IPS-20b (cell line): ENCODE measurements around the gene GABRR1.
A peak's percentile ranks its signal among the peaks of the same experiment; 100 is the strongest.
"Not testable (repeated sequence)": the region's sequence is repeated elsewhere in the genome, so short reads cannot be mapped to it uniquely, and the experiment has no call there.

Source experiments
- H3K27ac ChIP-seq: one replicate; pipeline ENCODE4 v1.5.1; 2013; ENCODE audit warnings: low read length
- H3K27me3 ChIP-seq: 2 replicates; pipeline ENCODE4 v1.6.1; 2013; ENCODE audit warnings: mild to moderate bottlenecking, low read length, inconsistent platforms; ENCODE audit not compliant: insufficient read depth
- H3K36me3 ChIP-seq: 2 replicates; pipeline ENCODE4 v1.6.1; 2013; ENCODE audit warnings: low read depth, mild to moderate bottlenecking, inconsistent platforms, low read length, moderate library complexity; ENCODE audit not compliant: insufficient read depth
- H3K4me1 ChIP-seq: 2 replicates; pipeline ENCODE4 v1.6.1; 2013; ENCODE audit warnings: mild to moderate bottlenecking, control low read depth, inconsistent platforms, low read length, moderate library complexity; ENCODE audit not compliant: insufficient read depth
- H3K4me3 ChIP-seq: 2 replicates; pipeline ENCODE4 v1.5.1; 2013; ENCODE audit warnings: mild to moderate bottlenecking, low read length, inconsistent platforms
- H3K9ac ChIP-seq: 2 replicates; pipeline ENCODE4 v1.6.1; 2013; ENCODE audit warnings: low read depth, mild to moderate bottlenecking, inconsistent platforms, low read length, moderate library complexity
- H3K9me3 ChIP-seq: 2 replicates; pipeline ENCODE4 v1.6.1; 2013; ENCODE audit warnings: mild to moderate bottlenecking, low read depth, low read length, inconsistent platforms; ENCODE audit not compliant: insufficient read depth

GABRR1 gene

DNA sequence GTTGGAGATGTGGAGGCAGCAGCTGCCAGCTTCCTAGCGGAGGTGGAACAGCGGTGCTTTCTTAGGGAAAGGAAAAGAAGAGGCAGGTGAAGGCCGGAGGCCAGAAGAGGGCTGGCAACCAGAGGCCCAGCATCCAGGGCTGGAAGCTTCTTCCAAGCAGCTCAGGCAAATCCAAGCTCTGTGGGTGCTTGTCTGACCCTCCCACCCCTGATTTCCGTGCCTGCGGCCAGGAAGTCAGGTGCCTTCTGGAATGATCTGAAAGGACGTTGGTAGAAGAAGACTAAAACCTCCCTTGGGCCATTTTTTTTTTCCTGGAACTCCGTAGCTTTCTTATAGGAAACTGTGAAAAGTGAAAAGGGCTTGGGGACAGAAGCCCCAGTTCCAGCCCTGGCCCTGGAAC is 33.1 kb upstream of the GABRR1 start:
- Histone ChIP-seq H3K9me3 (no peaks in the 10 kb centered on the region), H3K36me3 (no peaks in the 10 kb centered on the region), H3K4me1 (no peaks in the 10 kb centered on the region), H3K9ac (no peak overlapping the region), H3K27ac (no peak overlapping the region), H3K27me3 (peaks cover 5% of the 10 kb centered on the region; the same call in 1 of the 2 replicates), H3K4me3 (no peak overlapping the region)

DNA sequence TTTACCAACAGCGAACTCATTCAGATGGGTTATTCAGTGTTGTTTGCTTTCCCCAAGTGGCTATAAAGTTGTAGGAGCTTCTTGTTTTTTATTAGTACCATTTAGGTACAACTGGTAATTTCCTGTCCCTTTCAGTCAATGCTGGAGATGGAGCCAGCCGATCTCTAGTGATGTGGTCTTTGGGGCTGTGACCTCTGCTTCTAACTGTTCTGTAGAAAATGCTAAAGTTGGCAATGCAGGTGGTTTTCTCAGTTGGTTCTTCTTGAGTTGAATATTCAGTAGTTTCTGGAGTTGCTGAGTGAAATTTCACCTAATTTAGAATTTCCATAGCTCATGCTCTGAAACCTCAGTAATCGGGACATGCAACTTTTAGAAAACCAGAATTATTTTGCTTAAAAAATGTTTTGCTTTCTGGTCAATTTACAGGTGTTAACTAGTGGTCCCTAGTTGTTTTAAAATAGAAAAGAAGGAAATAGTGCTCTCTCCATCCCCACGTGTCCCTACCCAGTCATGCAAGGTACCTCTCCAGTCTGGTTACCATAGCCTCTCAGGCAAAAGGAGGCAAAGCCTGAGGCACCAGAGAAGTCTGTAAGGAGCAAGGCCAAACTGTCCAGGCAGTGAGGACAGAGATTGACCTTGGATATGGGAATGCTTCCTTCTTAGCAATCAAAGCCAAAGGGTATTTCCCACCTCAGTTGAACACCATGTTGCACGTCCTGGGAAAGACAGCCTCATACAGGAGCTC is 27.3 kb upstream of the GABRR1 start:
- no peaks in the 10 kb centered on the region for H3K36me3 ChIP-seq
- H3K27me3 ChIP-seq, result peaks cover 16% of the 10 kb centered on the region; the same call in 1 of the 2 replicates
- H3K4me1 ChIP-seq, result peaks cover 21% of the 10 kb centered on the region; the same call in 1 of the 2 replicates
- H3K4me3 ChIP-seq, result no peak overlapping the region
- no peaks in the 10 kb centered on the region for H3K9me3 ChIP-seq
- no peak overlapping the region for H3K9ac ChIP-seq
- no peak overlapping the region for H3K27ac ChIP-seq

DNA sequence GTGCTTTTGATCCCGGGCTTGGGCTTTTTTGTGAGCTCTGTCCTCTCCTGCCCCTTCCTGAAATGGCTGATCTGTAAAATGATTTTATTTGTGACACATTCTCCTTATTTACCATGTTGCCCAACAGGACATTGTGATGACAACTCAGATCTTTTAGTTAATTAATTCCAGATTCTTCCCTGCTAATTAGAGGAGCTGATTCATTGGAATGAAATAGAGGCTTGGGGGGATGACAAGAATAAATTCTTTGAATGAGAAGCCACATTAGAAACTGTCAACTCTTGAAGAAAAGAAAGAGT is 26.1 kb upstream of the GABRR1 start:
- H3K27me3 ChIP-seq, result peaks cover 16% of the 10 kb centered on the region; the same call in 1 of the 2 replicates
- no peaks in the 10 kb centered on the region for H3K36me3 ChIP-seq
- H3K4me1 ChIP-seq, result peaks cover 21% of the 10 kb centered on the region; the same call in 1 of the 2 replicates
- peak overlapping the region; percentile 12 for H3K4me3 ChIP-seq
- H3K9ac ChIP-seq, result no peak overlapping the region
- H3K9me3 ChIP-seq, result no peaks in the 10 kb centered on the region
- H3K27ac ChIP-seq, result no peak overlapping the region

DNA sequence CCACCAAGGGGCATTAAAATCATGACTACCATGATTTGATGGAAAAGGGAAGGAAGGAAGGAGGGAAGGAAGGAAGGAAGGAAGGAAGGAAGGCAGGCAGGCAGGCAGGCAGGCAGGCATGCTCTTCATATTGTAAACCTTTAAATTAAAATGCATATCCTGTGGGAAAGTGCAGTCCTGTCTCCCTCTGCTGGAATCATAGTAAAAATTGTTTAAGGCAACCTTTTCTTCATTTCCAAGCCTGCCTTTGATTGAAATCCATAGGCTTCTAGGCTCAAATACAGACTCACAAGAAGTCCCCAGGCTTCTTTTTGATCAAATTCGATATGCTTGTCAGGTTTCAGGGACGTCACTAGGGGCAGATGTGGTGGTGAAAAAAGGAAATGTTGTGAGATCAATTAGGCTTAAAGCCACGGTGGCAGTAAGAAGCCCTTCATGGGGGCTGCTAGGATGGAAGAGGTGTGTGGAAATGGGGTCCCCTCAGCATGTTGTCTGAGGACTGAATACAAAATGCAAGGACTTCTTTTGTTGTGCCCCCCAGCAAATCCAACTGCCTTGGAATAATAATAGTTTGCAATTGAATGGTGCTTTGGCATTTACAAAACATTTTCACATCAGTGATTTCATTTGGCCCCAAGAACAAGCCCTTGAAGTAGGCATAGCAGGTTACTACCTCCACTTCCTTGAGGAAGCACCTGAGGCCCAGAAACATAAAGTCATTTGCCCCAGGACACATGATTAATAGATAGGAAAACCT is 25.6 kb upstream of the GABRR1 start:
- H3K27ac ChIP-seq, result no peak overlapping the region
- H3K4me3 ChIP-seq, result peak overlapping the region; percentile 12; the same call in 1 of the 2 replicates
- H3K4me1 ChIP-seq, result peaks cover 21% of the 10 kb centered on the region; the same call in 1 of the 2 replicates
- no peaks in the 10 kb centered on the region for H3K36me3 ChIP-seq
- peaks cover 16% of the 10 kb centered on the region; the same call in 1 of the 2 replicates for H3K27me3 ChIP-seq
- no peak overlapping the region for H3K9ac ChIP-seq
- H3K9me3 ChIP-seq, result no peaks in the 10 kb centered on the region

DNA sequence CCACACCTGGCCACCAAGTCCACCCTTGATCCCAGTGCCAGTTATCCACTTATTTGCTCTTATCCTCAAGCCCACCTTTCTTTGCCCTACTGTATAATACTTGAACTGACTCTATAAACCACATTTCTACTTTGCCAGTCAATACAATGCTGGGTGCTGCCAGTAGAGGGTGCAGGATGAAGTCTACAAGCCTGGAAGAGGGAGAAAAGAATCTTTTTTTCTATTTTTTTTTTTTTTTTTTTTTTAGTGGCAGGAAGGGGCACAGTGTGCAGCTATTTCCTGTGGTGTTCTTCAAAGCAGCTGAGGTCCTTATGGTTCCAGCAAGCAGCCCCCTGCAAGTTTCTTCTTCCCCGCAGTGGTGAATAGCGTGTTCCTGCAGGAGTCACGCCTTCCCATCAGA is 22.2 kb upstream of the GABRR1 start:
- Histone ChIP-seq H3K27ac (no peak overlapping the region), H3K9me3 (peaks cover 3% of the 10 kb centered on the region; the same call in 1 of the 2 replicates), H3K27me3 (peaks cover 5% of the 10 kb centered on the region; the same call in 1 of the 2 replicates), H3K4me3 (no peak overlapping the region), H3K9ac (no peak overlapping the region), H3K4me1 (peaks cover 20% of the 10 kb centered on the region; the same call in 1 of the 2 replicates), H3K36me3 (no peaks in the 10 kb centered on the region)

DNA sequence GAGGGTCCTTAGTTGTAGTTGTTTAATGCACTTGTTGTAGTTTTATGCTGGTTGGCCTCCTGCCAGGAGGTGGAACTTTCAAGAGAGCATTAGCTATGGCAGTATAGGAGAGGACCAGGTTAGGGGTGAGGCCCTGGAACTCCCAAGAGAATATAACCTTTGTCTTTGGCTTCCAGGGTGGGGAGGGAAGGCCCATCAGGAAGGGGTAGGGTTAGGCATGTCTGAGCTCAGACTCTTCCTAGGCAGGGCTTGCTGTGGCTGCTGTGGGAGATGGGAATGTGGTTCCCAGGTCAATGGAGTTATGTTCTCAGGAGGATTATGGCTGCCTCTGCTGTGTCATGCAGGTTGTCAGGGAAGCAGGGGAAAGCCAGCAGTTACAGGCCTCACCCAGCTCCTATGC is 20.0 kb upstream of the GABRR1 start:
- H3K4me1 ChIP-seq, result peaks cover under 1% of the 10 kb centered on the region; the same call in 1 of the 2 replicates
- no peaks in the 10 kb centered on the region for H3K27me3 ChIP-seq
- peaks cover 3% of the 10 kb centered on the region; the same call in 1 of the 2 replicates for H3K9me3 ChIP-seq
- no peak overlapping the region for H3K27ac ChIP-seq
- no peak overlapping the region for H3K9ac ChIP-seq
- H3K36me3 ChIP-seq, result no peaks in the 10 kb centered on the region
- H3K4me3 ChIP-seq, result no peak overlapping the region

DNA sequence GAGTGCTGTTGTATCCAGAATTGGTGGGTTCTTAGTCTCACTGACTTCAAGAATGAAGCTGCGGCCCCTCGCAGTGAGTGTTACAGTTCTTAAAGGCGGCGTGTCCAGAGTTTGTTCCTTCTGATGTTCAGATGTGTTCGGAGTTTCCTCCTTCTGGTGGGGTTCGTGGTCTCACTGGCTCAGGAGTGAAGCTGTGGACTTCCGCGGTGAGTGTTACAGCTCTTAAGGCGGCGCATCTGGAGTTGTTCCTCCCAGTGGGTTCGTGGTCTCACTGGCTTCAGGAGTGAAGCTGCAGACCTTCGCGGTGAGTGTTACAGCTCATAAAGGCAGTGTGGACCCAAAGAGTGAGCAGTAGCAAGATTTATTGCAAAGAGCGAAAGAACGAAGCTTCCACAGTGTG is 16.4 kb upstream of the GABRR1 start:
- H3K36me3 ChIP-seq, H3K4me3 ChIP-seq, H3K4me1 ChIP-seq, H3K27me3 ChIP-seq, H3K9ac ChIP-seq, H3K9me3 ChIP-seq, H3K27ac ChIP-seq: not testable (repeated sequence)

DNA sequence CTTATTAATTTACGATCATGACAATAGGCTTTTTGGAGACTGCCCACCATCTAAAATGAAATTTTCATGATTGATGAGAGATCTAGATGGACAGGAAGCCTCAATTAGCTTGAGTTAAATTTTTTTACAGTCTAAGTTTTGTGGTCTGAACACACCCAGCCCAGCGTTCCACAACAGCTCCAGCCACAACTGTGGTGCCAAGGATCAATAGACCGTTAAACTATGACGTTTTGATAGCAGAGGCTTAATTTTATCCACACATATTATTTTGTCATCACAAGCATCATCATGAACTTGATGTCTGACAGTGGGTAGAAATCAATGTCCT is 5.5 kb upstream of the GABRR1 start:
- Histone ChIP-seq H3K4me3 (no peak overlapping the region), H3K27me3 (no peaks in the 10 kb centered on the region), H3K36me3 (no peaks in the 10 kb centered on the region), H3K4me1 (no peaks in the 10 kb centered on the region; the same call in 1 of the 2 replicates), H3K9ac (no peak overlapping the region), H3K9me3 (no peaks in the 10 kb centered on the region), H3K27ac (no peak overlapping the region)

DNA sequence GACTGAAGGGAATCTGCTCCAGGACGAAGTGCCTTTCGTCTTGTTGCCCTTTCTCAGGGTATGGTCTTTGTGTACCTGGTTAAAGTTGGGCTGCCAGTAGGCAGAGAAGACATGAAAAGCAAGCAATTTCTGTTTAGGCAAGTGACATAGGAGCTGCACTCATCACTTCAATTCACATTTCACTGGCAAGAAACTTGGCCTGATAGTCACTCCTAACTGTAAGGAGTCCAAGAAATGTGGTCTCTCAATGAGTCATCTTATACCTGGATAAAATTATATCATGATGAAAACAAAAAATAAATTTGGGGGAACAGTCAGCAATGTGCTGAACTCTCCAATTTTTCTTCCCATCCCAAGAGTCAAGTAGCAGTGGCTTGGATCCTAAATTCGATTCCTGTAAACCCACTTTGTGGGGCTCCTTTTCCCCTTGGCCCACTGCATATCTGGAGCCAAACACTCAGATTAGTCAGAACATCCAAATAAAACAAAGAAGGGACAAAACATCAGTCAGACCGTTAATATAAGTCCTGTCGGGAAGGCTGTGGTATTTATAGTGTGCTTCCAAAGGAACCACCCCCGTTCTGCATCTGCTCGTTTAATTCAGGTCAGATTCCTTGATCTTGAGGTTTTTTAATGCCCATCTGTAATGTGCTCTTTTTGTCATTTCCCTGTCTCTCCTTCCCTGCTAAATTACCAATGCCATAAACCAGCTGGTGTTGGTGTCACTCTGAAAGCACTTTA is 5.0 kb upstream of the GABRR1 start:
- Histone ChIP-seq H3K9me3 (no peaks in the 10 kb centered on the region), H3K27ac (no peak overlapping the region), H3K9ac (no peak overlapping the region), H3K36me3 (no peaks in the 10 kb centered on the region), H3K4me1 (no peaks in the 10 kb centered on the region; the same call in 1 of the 2 replicates), H3K27me3 (no peaks in the 10 kb centered on the region), H3K4me3 (no peak overlapping the region)

DNA sequence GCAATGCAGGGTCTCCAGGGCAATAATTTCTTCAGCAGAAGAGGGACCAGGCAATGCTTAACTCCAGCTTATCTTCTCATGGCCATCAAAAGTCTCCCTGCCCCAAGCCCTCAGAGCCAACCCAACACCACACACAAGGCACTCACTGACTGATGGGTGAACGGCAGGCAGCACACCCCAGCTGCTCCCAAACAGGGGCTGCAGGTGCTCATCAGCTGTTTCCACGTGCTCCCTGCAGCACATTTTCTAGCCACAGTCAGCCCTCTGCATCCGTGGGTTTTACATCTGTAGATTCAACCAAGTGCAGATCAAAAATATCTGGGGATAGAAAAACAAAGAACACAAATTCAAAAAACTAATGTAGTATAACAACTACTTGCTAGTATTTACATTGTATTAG is 4.0 kb upstream of the GABRR1 start:
- no peaks in the 10 kb centered on the region for H3K27me3 ChIP-seq
- no peaks in the 10 kb centered on the region; the same call in 1 of the 2 replicates for H3K4me1 ChIP-seq
- no peak overlapping the region for H3K9ac ChIP-seq
- no peak overlapping the region for H3K4me3 ChIP-seq
- no peak overlapping the region for H3K27ac ChIP-seq
- no peaks in the 10 kb centered on the region for H3K36me3 ChIP-seq
- no peaks in the 10 kb centered on the region for H3K9me3 ChIP-seq

DNA sequence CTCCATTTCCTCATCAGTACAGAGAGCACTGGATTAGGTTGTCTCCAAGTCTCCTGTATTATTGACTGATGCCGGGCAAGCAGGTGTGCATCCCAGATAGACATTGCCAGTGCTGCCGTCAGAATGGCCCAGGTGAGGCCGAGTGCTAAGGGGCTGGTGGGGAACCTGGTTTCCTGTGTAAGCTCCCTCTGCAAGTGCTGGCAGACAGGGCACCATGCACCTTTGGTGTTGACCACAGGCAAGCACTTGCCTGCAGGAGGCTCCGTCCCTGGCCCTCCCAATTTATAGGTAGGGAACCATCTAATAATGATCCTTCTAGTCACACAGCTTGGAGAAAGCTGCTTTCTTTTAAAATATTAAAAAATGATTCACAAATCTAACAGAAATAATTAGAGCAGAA is 747 bp downstream of the GABRR1 start:
- no peaks in the 10 kb centered on the region for H3K27me3 ChIP-seq
- no peaks in the 10 kb centered on the region for H3K36me3 ChIP-seq
- H3K9me3 ChIP-seq, result no peaks in the 10 kb centered on the region
- no peak overlapping the region for H3K27ac ChIP-seq
- no peak overlapping the region for H3K4me3 ChIP-seq
- peaks cover 7% of the 10 kb centered on the region; the same call in 1 of the 2 replicates for H3K4me1 ChIP-seq
- no peak overlapping the region for H3K9ac ChIP-seq
